Endothelial cell of umbilical vein (primary cell): ENCODE data around the gene BLACAT1. TPM values are rescaled to one million over a fixed set of nuclear protein-coding genes. Genes with fewer than 3 reads are reported as not detected.

Experiments
- BruUV-seq: library from RNA; stranded (reverse); fragments of 400-500 nt; replicated peaks from 2 replicates; lab custom pipeline; 2021; lab: Mats Ljungman, UMichigan
- CTCF ChIA-PET: fragments of 300-600, 350-600 bp; sonication (Branson Sonifier 250); formaldehyde crosslinking; loops from one replicate; lab custom pipeline; 2021; ENCODE audit warnings: antibody characterized with exemption, inconsistent platforms; lab: Charles Lee
- POLR2A ChIA-PET: fragments of 300-600, 350-600 bp; sonication (Branson Sonifier 250); formaldehyde crosslinking; loops from one replicate; lab custom pipeline; 2021; ENCODE audit warnings: antibody characterized with exemption, inconsistent platforms; lab: Charles Lee
- DNase-seq: peaks from one replicate; pipeline ENCODE4 v3.0.0-alpha.2; 2011; ENCODE audit warnings: low read depth, low spot score
- FAIRE-seq: peaks from 2 replicates; lab custom pipeline; 2011; peaks lifted over from hg19 to GRCh38; lab: Jason Lieb, UNC
- H2AFZ ChIP-seq: 2 replicates; pipeline ENCODE4 v1.6.0; 2012; ENCODE audit warnings: low read depth, low read length, control low read depth, inconsistent platforms
- H3K27ac ChIP-seq: 2 replicates; pipeline ENCODE4 v1.5.1; 2011; ENCODE audit warnings: low read depth, mild to moderate bottlenecking, control low read depth, low read length, moderate library complexity; ENCODE audit not compliant: insufficient read depth
- H3K27me3 ChIP-seq, 2 experiments: 2 replicates each; pipeline versions ENCODE4 v1.6.0 to v1.6.1; 2011; ENCODE audit warnings: low read length in 2 of 2, mixed read lengths in 1 of 2; ENCODE audit not compliant: control insufficient read depth in 2 of 2, insufficient read depth in 2 of 2
- H3K36me3 ChIP-seq, 2 experiments: 2 replicates in 1 of 2; 3 replicates in 1 of 2; pipeline ENCODE4 v1.5.1; 2011; ENCODE audit warnings: low read length in 2 of 2, mild to moderate bottlenecking in 1 of 2, moderate library complexity in 1 of 2; ENCODE audit not compliant: control insufficient read depth in 2 of 2, insufficient read depth in 2 of 2; ENCODE audit errors: extremely low read depth in 1 of 2
- H3K4me1 ChIP-seq: 3 replicates; pipeline ENCODE4 v1.5.1; 2011; ENCODE audit warnings: mild to moderate bottlenecking, low read length; ENCODE audit not compliant: control insufficient read depth, insufficient read depth; ENCODE audit errors: extremely low read depth
- H3K4me2 ChIP-seq: 2 replicates; pipeline ENCODE4 v1.6.1; 2011; ENCODE audit warnings: low read length, control low read depth, mixed read lengths; ENCODE audit not compliant: insufficient read depth
- H3K4me3 ChIP-seq, 3 experiments: fragments of 200-600 bp in 1 of 3; sonication (generic), shearing (Covaris generic) in 1 of 3; replicated peaks in 1 of 3; 2 replicates each; pipeline ENCODE4 v1.5.1; 2011 to 2016; ENCODE audit warnings: control low read depth in 3 of 3, low read length in 3 of 3, mild to moderate bottlenecking in 2 of 3, inconsistent platforms in 1 of 3, low read depth in 1 of 3, moderate library complexity in 1 of 3; ENCODE audit not compliant: insufficient read depth in 1 of 3
- H3K79me2 ChIP-seq: 2 replicates; pipeline ENCODE4 v1.6.0; 2012; ENCODE audit warnings: low read length, inconsistent platforms; ENCODE audit not compliant: control insufficient read depth, insufficient read depth
- H3K9ac ChIP-seq: replicated peaks from 2 replicates; pipeline ENCODE3; 2011; ENCODE audit warnings: low read length, control low read depth; ENCODE audit not compliant: insufficient read depth; ENCODE audit errors: extremely low read depth
- H3K9me1 ChIP-seq: replicated peaks from 3 replicates; pipeline ENCODE4 v1.6.0; 2011; ENCODE audit warnings: mild to moderate bottlenecking, low read length; ENCODE audit not compliant: control insufficient read depth, insufficient read depth; ENCODE audit errors: extremely low read depth
- H3K9me3 ChIP-seq: replicated peaks from 2 replicates; pipeline ENCODE4 v1.5.1; 2012; ENCODE audit warnings: low read length, inconsistent platforms; ENCODE audit not compliant: control insufficient read depth, insufficient read depth
- H4K20me1 ChIP-seq: replicated peaks from 2 replicates; pipeline ENCODE3; 2011; ENCODE audit warnings: mild to moderate bottlenecking, low read length; ENCODE audit not compliant: control insufficient read depth, insufficient read depth; ENCODE audit errors: extremely low read depth
- CTCF ChIP-seq, 2 donors: IDR thresholded peaks; 1 replicate in 1 of 2; 2 replicates in 1 of 2; pipeline ENCODE4 v1.5.1; 2011; ENCODE audit warnings: low read length in 2 of 2, mild to moderate bottlenecking in 2 of 2, moderate library complexity in 2 of 2, control low read depth in 1 of 2, inconsistent platforms in 1 of 2, low read depth in 1 of 2; ENCODE audit not compliant: insufficient read depth in 1 of 2; ENCODE audit errors: extremely low read depth in 1 of 2
- EZH2 ChIP-seq: IDR thresholded peaks from 2 replicates; pipeline ENCODE4 v1.6.1; 2012; ENCODE audit warnings: borderline replicate concordance, low read depth, mild to moderate bottlenecking, moderate library complexity, low read length, inconsistent platforms; ENCODE audit not compliant: severe bottlenecking
- FOS ChIP-seq: IDR thresholded peaks from 2 replicates; pipeline ENCODE4 v1.6.1; 2011; ENCODE audit warnings: mild to moderate bottlenecking, low read length, moderate library complexity, borderline replicate concordance; ENCODE audit not compliant: insufficient read depth
- GATA2 ChIP-seq: IDR thresholded peaks from 2 replicates; pipeline ENCODE4 v1.7.0; 2011; ENCODE audit warnings: low read depth, mild to moderate bottlenecking, moderate library complexity, mixed read lengths, low read length; ENCODE audit not compliant: insufficient read length, insufficient read depth
- JUN ChIP-seq: IDR thresholded peaks from 2 replicates; pipeline ENCODE4 v1.6.1; 2011; ENCODE audit warnings: borderline replicate concordance, low read depth; ENCODE audit not compliant: insufficient read length, insufficient read depth
- MAX ChIP-seq: IDR thresholded peaks from 2 replicates; pipeline ENCODE4 v1.6.1; 2011; ENCODE audit not compliant: insufficient read depth, insufficient read length
- MYC ChIP-seq: IDR thresholded peaks from one replicate; pipeline ENCODE4 v1.6.1; 2011; ENCODE audit warnings: mild to moderate bottlenecking, low read depth, low read length
- POLR2A ChIP-seq: IDR thresholded peaks from 2 replicates; pipeline ENCODE4 v1.6.1; 2012; ENCODE audit warnings: low read depth, mild to moderate bottlenecking, control low read depth, low read length
- POLR2AphosphoS5 ChIP-seq: IDR thresholded peaks from 2 replicates; pipeline ENCODE4 v1.6.1; 2012; ENCODE audit warnings: low read depth, mild to moderate bottlenecking, control low read depth, low read length, moderate library complexity; ENCODE audit not compliant: insufficient read depth
- dilution Hi-C: fragments of 300-500 bp; cut with MboI; formaldehyde crosslinking; loops from one replicate; pipeline ENCODE4 v1.15.0; 2019; ENCODE audit warnings: low sequenced_read_pairs; ENCODE audit not compliant: extremely low pct_ligation_motif_present
- intact Hi-C: fragments of 100-400 bp; cut with micrococcal nuclease; formaldehyde crosslinking; loops from one replicate; pipeline ENCODE4 v1.10.0; 2022
- polyA plus RNA-seq, 4 experiments: library from polyadenylated mRNA; depleted of rRNA in 3 of 4; stranded (reverse) in 3 of 4; unstranded in 1 of 4; fragments of >200 nt; gene quantifications; 2 replicates each; pipeline versions ENCODE4 v1.2.1 to v1.2.3, GENCODE V29; 2011 to 2012; ENCODE audit warnings: missing spikeins in 1 of 4
- total RNA-seq: library from RNA; stranded (reverse); gene quantifications from 2 replicates; pipeline ENCODE4 v1.2.3, GENCODE V29; 2021

The BLACAT1 gene
- total and polyA plus RNA-seq, 2 donors (not counting 3 experiments of a cell fraction or from before 2014, with no cell fraction given), result not detected

- TF ChIP-seq POLR2AphosphoS5, result no peak
- TF ChIP-seq GATA2, result no peak
- no peak for TF ChIP-seq CTCF (IDR thresholded peaks at IDR 0.05; ENCODE audit: extremely low read depth in 1 of 2, insufficient read depth in 1 of 2, low read depth in 1 of 2, low read length in 2 of 2)
- TF ChIP-seq FOS, result no peak
- no peak for TF ChIP-seq MYC
- TF ChIP-seq POLR2A, result no peak
- TF ChIP-seq JUN, result no peak
- no peak for TF ChIP-seq MAX
- no peak for TF ChIP-seq EZH2
Observed at GRCh38 chr1:205495237-205495823, 39.5 kb upstream of the BLACAT1 start.

More at GRCh38 chr1:205495237-205495823, 39.5 kb upstream of the BLACAT1 start:
- DNase-seq (no peak), FAIRE-seq (no peak)
- no peaks in the 10 kb centered on the region for H3K9me1 ChIP-seq
- H4K20me1 ChIP-seq, result no peaks in the 10 kb centered on the region
- peaks cover 7 to 21% of the 10 kb centered on the region in 2 experiments for H3K27me3 ChIP-seq
- no peaks in the 10 kb centered on the region for H3K4me1 ChIP-seq
- H3K9me3 ChIP-seq, result no peaks in the 10 kb centered on the region
- H3K36me3 ChIP-seq, result no peaks in the 10 kb centered on the region
- H2AFZ ChIP-seq, result no peak overlapping the region
- H3K9ac ChIP-seq, result no peak overlapping the region
- ChIA-PET CTCF (interaction anchor here (1.5 to 8.9 kb wide), 3 partner anchors 8 to 141 kb away, joined by 7 to 96 read pairs (median 47); no protein-coding TSS in a partner anchor), POLR2A (no interaction called here)
- BruUV-seq, result no TSS peak
- dilution Hi-C loops, result no loop called here
- intact Hi-C loops, result no loop called here
- H3K4me3 ChIP-seq, result no peak overlapping the region
- H3K79me2 ChIP-seq, result no peaks in the 10 kb centered on the region
- H3K27ac ChIP-seq, result no peak overlapping the region
- no peak overlapping the region for H3K4me2 ChIP-seq
